IPS DF 6.9 (cell line): ENCODE results near the gene EXOSC10.
A peak's percentile ranks its signal among the peaks of the same experiment; 100 is the strongest.
"Not testable (repeated sequence)": the region's sequence is repeated elsewhere in the genome, so short reads cannot be mapped to it uniquely, and the experiment has no call there.

Experiments used
- DNase-seq: peaks from one replicate; pipeline ENCODE4 v3.0.0-alpha.2; 2013; ENCODE audit warnings: low read depth, low spot score
- H3K27ac ChIP-seq: one replicate; pipeline ENCODE4 v1.5.1; 2013; ENCODE audit warnings: low read length, control low read depth
- H3K27me3 ChIP-seq: 2 replicates; pipeline ENCODE4 v1.6.1; 2013; ENCODE audit warnings: mild to moderate bottlenecking, low read length; ENCODE audit not compliant: control insufficient read depth, insufficient read depth
- H3K36me3 ChIP-seq: 2 replicates; pipeline ENCODE4 v1.6.1; 2013; ENCODE audit warnings: low read length; ENCODE audit not compliant: control insufficient read depth, insufficient read depth
- H3K4me1 ChIP-seq: 2 replicates; pipeline ENCODE4 v1.6.1; 2013; ENCODE audit warnings: low read length; ENCODE audit not compliant: control insufficient read depth, insufficient read depth
- H3K4me3 ChIP-seq: 2 replicates; pipeline ENCODE4 v1.5.1; 2013; ENCODE audit warnings: mild to moderate bottlenecking, low read length
- H3K9me3 ChIP-seq: 2 replicates; pipeline ENCODE4 v1.6.1; 2013; ENCODE audit warnings: low read length, inconsistent platforms; ENCODE audit not compliant: control insufficient read depth, insufficient read depth
- WGBS: extraction: QIAGEN DNeasy Blood & Tissue Kit; methylation state at CpG from one replicate; pipeline ENCODE4 v1.1.7; 2013; ENCODE audit warnings: mixed read lengths, missing lambda C conversion rate; ENCODE audit not compliant: insufficient read length, insufficient coverage; 5-methylcytosine and 5-hydroxymethylcytosine counted together

Gene EXOSC10

GRCh38 chr1:11044849-11045427 is 54.7 kb downstream of the EXOSC10 start:
- Histone ChIP-seq H3K36me3 (no peaks in the 10 kb centered on the region), H3K27ac (no peak overlapping the region), H3K27me3 (no peaks in the 10 kb centered on the region), H3K4me1 (no peaks in the 10 kb centered on the region), H3K4me3 (no peak overlapping the region), H3K9me3 (no peaks in the 10 kb centered on the region)
- no peak for DNase-seq
- WGBS: no CpG with 5 or more reads among the region's 16 CpGs

DNA sequence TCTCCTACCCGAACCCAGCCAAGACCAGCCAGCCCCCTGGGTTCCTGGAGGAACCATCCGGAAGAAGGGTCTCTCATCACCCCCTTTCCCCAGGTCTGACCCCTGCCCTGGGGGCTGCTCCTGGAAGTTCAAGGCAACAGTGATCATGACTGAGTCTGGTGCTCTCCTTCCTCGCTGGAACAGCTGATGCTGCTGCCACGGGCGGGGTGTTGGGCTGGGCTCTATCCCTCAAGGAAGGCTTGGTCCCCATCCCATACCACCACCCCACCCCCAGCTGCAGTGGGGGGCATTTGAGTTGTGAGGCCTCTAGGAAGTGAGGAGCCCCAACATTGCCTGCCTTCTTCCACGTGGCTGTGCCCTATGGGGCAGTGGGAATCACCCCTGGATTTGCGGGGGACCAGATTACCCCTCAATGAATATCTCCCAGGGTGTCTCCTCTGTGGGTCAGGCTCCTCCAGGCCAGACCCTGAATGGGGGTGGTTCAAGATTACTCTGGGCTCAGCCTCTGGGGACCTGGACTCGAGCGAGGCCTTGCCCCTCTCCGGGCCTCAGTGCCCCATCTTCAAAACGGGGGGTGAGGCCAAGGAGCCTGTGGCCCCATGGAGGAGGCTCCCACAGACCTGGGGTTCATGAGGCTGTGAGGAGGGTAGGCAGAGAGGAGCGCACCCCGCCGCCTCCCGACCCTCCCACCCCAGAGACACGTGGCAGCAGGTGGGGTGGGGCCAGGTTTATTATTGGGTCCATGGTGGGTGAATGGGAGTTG is 55.4 kb downstream of the EXOSC10 start:
- Histone ChIP-seq H3K4me1 (no peaks in the 10 kb centered on the region), H3K27me3 (no peaks in the 10 kb centered on the region), H3K9me3 (no peaks in the 10 kb centered on the region), H3K27ac (no peak overlapping the region), H3K36me3 (no peaks in the 10 kb centered on the region), H3K4me3 (no peak overlapping the region)
- WGBS: no CpG with 5 or more reads among the region's 16 CpGs
- DNase-seq: no peak

DNA sequence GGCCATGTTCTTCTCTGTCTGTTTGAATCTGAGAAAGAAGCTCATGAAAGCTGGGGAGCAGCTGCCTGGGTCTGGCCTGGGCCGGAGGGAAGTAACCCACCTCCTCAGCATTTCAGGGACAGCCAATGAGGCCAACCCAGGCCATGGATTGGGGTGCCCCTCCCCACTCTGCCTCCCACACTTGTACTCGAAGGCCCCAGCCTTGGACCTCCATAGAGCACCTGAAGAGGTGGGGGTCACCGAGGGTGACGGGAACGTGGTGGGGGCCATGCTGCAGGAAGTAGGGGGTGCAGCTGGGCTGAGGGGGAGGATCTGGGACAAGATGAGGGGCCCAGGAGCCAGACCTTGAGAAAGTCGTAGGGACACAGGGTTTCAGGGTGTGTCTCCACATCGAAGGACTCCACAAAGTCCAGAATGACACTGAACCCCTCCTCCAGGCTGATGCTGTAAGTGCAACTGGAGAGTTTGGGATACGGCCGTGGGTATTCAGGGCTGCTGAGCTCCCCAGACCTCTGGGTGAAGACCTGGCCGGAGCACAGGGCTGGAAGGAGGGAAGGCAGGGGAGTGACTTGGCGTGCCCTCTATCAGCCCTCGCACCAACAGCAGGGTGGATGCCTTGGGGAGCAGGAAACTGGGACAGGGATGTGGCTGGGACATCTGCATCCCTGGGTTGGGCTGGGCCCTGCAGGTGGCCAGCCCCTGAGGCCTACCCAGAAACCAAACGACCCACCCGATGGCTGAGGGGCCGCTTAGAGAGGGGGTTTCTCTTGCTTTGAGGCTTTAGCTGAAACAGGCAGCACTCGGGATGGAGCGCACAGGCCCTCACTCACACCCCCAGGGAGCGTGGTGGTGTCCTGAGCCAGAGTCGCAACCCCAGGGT is 56.4 kb downstream of the EXOSC10 start:
- Histone ChIP-seq H3K36me3 (no peaks in the 10 kb centered on the region), H3K4me3 (no peak overlapping the region), H3K9me3 (no peaks in the 10 kb centered on the region), H3K4me1 (no peaks in the 10 kb centered on the region), H3K27ac (no peak overlapping the region), H3K27me3 (no peaks in the 10 kb centered on the region)
- WGBS: no CpG with 5 or more reads among the region's 19 CpGs
- no peak for DNase-seq

GRCh38 chr1:11042065-11042464 is 57.6 kb downstream of the EXOSC10 start:
- H3K9me3 ChIP-seq: no peaks in the 10 kb centered on the region
- no peaks in the 10 kb centered on the region for H3K4me1 ChIP-seq
- H3K36me3 ChIP-seq: no peaks in the 10 kb centered on the region
- H3K4me3 ChIP-seq: no peak overlapping the region
- H3K27ac ChIP-seq: no peak overlapping the region
- H3K27me3 ChIP-seq: no peaks in the 10 kb centered on the region
- no peak for DNase-seq
- 100% methylated on average over 1 of the region's 3 CpGs for WGBS

DNA sequence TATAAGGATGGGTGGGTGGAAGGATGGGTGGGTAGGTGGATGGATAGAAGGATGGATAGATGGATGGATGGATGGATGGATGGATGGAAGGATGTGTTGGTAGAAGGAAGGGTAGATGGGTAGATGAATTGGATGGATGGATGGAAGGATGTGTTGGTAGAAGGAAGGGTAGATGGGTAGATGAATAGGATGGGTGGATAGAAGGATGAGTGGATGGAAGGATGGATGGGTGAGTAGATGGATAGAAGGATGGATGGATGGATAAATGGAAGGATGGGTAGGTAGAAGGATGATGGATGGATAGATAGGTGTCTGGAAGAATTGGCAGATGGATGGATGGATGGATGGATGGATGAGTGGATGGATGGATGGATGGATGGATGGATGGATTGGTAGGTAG is 58.6 kb downstream of the EXOSC10 start:
- Histone ChIP-seq H3K4me3 (no peak overlapping the region), H3K27ac (no peak overlapping the region)
- DNase-seq: no peak

DNA sequence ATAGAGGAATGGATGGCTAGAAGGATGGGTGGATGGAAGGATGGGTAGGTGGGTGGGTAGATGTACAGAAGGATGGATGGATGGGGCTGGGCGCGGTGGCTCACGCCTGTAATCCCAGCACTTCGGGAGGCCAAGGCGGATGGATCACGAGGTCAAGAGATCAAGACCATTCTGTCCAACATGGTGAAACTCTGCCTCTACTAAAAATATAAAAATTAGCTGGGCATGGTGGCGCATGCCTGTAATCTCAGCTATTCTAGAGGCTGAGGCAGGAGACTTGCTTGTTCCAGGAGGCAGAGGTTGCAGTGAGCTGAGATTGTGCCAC is 59.6 kb downstream of the EXOSC10 start:
- no CpG with 5 or more reads among the region's 7 CpGs for WGBS
- not testable (repeated sequence) for H3K9me3 ChIP-seq, H3K27ac ChIP-seq, DNase-seq, H3K4me3 ChIP-seq, H3K4me1 ChIP-seq, H3K36me3 ChIP-seq, H3K27me3 ChIP-seq

More for the DNA sequence above, 58.6 kb downstream of the EXOSC10 start:
- Histone ChIP-seq H3K4me1 (no peaks in the 10 kb centered on the region), H3K9me3 (no peaks in the 10 kb centered on the region), H3K27me3 (no peaks in the 10 kb centered on the region), H3K36me3 (no peaks in the 10 kb centered on the region)

DNA sequence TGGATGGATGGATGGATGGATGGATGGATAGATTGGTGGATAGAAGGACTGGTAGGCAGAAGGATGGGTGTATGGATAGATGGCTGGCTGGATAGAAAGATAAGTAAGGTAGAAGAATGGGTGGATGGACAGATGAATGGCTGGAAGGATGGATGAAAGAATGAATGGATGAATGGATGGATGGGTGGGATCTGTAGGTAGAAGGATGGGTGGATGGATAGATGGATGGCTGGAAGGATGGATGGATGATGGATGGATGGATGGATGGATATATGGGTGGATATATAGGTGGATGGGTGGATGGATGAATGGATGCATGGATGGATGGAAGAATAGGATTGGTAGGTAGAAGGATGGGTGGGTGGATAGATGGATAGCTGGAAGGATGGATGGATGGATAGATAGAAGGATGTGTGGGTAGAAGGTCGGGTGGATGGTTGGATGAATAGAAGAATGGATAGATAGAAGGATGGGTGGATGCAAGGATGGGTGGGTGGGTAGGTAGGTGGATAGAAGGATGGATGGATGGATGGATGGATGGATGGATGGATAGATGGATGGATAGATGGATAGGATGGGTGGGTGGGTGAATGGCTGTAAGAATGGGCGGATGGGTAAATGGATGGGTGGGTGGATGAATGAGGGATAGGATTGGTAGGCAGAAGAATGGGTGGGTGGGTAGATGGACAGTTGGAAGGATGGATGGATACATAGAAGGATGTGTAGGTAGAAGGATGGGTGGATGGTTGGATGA is 60.1 kb downstream of the EXOSC10 start:
- H3K4me1 ChIP-seq: no peaks in the 10 kb centered on the region
- 100% methylated on average over 1 of the region's 2 CpGs for WGBS

DNA sequence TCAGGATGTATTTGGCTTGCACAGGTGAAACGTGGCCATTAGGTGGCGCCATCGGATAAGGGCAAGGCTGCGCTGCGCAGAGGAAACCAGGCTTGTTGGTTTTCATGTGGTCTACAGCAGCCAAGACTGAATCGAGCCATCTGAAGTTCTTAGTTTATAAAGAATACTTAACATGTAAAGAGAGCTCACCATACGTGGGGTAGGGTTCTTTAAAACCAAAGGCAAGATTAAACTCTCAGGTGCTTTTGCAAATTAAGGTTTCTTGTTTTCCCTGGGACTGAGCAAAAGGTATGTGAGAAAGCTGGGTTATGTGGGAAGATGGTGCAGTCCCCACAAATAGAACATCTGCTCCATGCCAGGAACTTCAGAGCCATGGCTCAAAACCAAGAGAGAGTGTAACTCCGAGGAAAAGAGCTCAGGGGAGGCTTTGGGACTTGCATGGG is 61.9 kb downstream of the EXOSC10 start:
- H3K9me3 ChIP-seq: no peaks in the 10 kb centered on the region
- H3K27me3 ChIP-seq: no peaks in the 10 kb centered on the region
- H3K36me3 ChIP-seq: no peaks in the 10 kb centered on the region
- no CpG with 5 or more reads among the region's 8 CpGs for WGBS
- H3K4me3 ChIP-seq: no peak overlapping the region
- H3K4me1 ChIP-seq: no peaks in the 10 kb centered on the region
- DNase-seq: peak; percentile 82
- H3K27ac ChIP-seq: no peak overlapping the region

More for the DNA sequence above, 60.1 kb downstream of the EXOSC10 start:
- DNase-seq: no peak
- Histone ChIP-seq H3K9me3 (no peaks in the 10 kb centered on the region), H3K27ac (no peak overlapping the region), H3K27me3 (no peaks in the 10 kb centered on the region), H3K4me3 (no peak overlapping the region), H3K36me3 (no peaks in the 10 kb centered on the region)

GRCh38 chr1:11037019-11037739 is 62.5 kb downstream of the EXOSC10 start:
- not testable (repeated sequence) for H3K27me3 ChIP-seq, H3K4me3 ChIP-seq, H3K27ac ChIP-seq, H3K9me3 ChIP-seq, H3K36me3 ChIP-seq, DNase-seq, H3K4me1 ChIP-seq
- WGBS: no CpG with 5 or more reads among the region's 18 CpGs
